Measurements from ENCODE around the gene STXBP5. TPM values are rescaled to one million over a fixed set of nuclear protein-coding genes. Genes with fewer than 3 reads are reported as not detected.
A peak's percentile ranks its signal among the peaks of the same experiment; 100 is the strongest.

Gene STXBP5
- total and polyA plus RNA-seq, 2 of the 13 experiments (the other 11 are each of a cell fraction or from before 2014, with no cell fraction given), result 8.8 to 19.4 TPM

GRCh38 chr6:147429794-147430193 is 225.6 kb downstream of the STXBP5 start:
- POLR2A ChIA-PET, result no interaction called here
- BruUV-seq (replicated peaks), result no TSS peak
- no peak for FAIRE-seq
- Histone ChIP-seq H3K9ac (ENCODE audit: insufficient read depth, low read depth, low read length) (no peak overlapping the region), H2AFZ (ENCODE audit: low read length) (no peak overlapping the region), H3K27me3 (ENCODE audit: control insufficient read depth in 1 of 2, insufficient read depth in 2 of 2, low read length in 2 of 2) (peaks cover 3 to 10% of the 10 kb centered on the region in 2 experiments; a peak in 3 of 5 replicates), H3K4me3 (replicated peaks in 1 of 3; ENCODE audit: insufficient read depth in 1 of 3, low read depth in 2 of 3, low read length in 3 of 3) (no peak overlapping the region), H4K20me1 (ENCODE audit: insufficient read depth, low read length) (no peaks in the 10 kb centered on the region), H3K79me2 (ENCODE audit: insufficient read depth, low read length) (no peaks in the 10 kb centered on the region), H3K4me2 (ENCODE audit: low read depth, low read length) (no peak overlapping the region), H3K4me1 (ENCODE audit: insufficient read depth, low read length) (no peaks in the 10 kb centered on the region), H3K36me3 (replicated peaks in 1 of 2; ENCODE audit: control insufficient read depth in 1 of 2, insufficient read depth in 2 of 2, low read length in 2 of 2) (no peaks in the 10 kb centered on the region), H3K27ac (ENCODE audit: extremely low read length, insufficient read depth, low read length) (no peak overlapping the region), H3K9me3 (ENCODE audit: low read length) (no peaks in the 10 kb centered on the region)
- CTCF ChIA-PET (ENCODE audit: low intra/inter-chr PET ratio, low total read pairs), result no interaction called here
- DNase-seq (ENCODE audit: low spot score), result no peak
- in situ Hi-C loops (cut with HindIII; ENCODE audit: extremely low pct_ligation_motif_present, low pct_unique_long_range_greater_than_20kb), result no loop called here
- ATAC-seq, result no peak
- TF ChIP-seq ZNF503 (CRISPR knock-in tag; IDR thresholded peaks at IDR 0.05) (no peak), MAFK (conservative IDR thresholded peaks at IDR 0.05 in 1 of 2, IDR thresholded peaks at IDR 0.05 in 1 of 2; ENCODE audit: low read length in 2 of 2) (peak in 1 of 2 experiments; percentile 23; a peak in 1 of 4 replicates)
- WGBS (ENCODE audit: low lambda C conversion rate), result 4% methylated on average over 3 of the region's 3 CpGs
- intact Hi-C loops (cut with micrococcal nuclease; ENCODE audit: unreplicated experiment), result no loop called here

GRCh38 chr6:147430811-147431210 is 226.6 kb downstream of the STXBP5 start:
- no peaks in the 10 kb centered on the region for H4K20me1 ChIP-seq (ENCODE audit: insufficient read depth, low read length)
- no peak overlapping the region for H3K27ac ChIP-seq (ENCODE audit: extremely low read length, insufficient read depth, low read length)
- no peak overlapping the region for H3K9ac ChIP-seq (ENCODE audit: insufficient read depth, low read depth, low read length)
- DNase-seq (ENCODE audit: low spot score), result no peak
- ATAC-seq, result no peak
- 19% methylated on average over 2 of the region's 2 CpGs for WGBS (ENCODE audit: low lambda C conversion rate)
- no peaks in the 10 kb centered on the region for H3K9me3 ChIP-seq (ENCODE audit: low read length)
- TF ChIP-seq HMGXB4 (CRISPR knock-in tag; IDR thresholded peaks at IDR 0.05; ENCODE audit: borderline replicate concordance in 1 of 2, low read depth in 1 of 2) (no peak), CSRNP2 (CRISPR knock-in tag; conservative IDR thresholded peaks at IDR 0.05; ENCODE audit: low read depth) (no peak), BHLHE40 (IDR thresholded peaks at IDR 0.05; ENCODE audit: low read length) (no peak), ZNF790 (CRISPR knock-in tag; IDR thresholded peaks at IDR 0.05; ENCODE audit: borderline replicate concordance) (no peak), NKX3-1 (CRISPR knock-in tag; IDR thresholded peaks at IDR 0.05) (no peak), SRSF1 (optimal IDR thresholded peaks at IDR 0.05; ENCODE audit: low read depth, low read length) (no peak), ZIK1 (CRISPR knock-in tag; IDR thresholded peaks at IDR 0.05; ENCODE audit: borderline replicate concordance, low read depth) (no peak), ZFAT (CRISPR knock-in tag; conservative IDR thresholded peaks at IDR 0.05) (no peak), ZEB1 (IDR thresholded peaks at IDR 0.05; ENCODE audit: insufficient replicate concordance, low read depth) (no peak), MED13 (CRISPR knock-in tag; IDR thresholded peaks at IDR 0.05) (no peak), ZNF878 (CRISPR knock-in tag; IDR thresholded peaks at IDR 0.05) (no peak)
- no TSS peak for BruUV-seq (replicated peaks)
- FAIRE-seq, result no peak
- H3K36me3 ChIP-seq (replicated peaks in 1 of 2; ENCODE audit: control insufficient read depth in 1 of 2, insufficient read depth in 2 of 2, low read length in 2 of 2), result no peaks in the 10 kb centered on the region
- no peak overlapping the region for H3K4me2 ChIP-seq (ENCODE audit: low read depth, low read length)
- peaks cover 3 to 10% of the 10 kb centered on the region in 2 experiments; a peak in 3 of 5 replicates for H3K27me3 ChIP-seq (ENCODE audit: control insufficient read depth in 1 of 2, insufficient read depth in 2 of 2, low read length in 2 of 2)
- ChIA-PET POLR2A (no interaction called here), CTCF (ENCODE audit: low intra/inter-chr PET ratio, low total read pairs) (no interaction called here)
- in situ Hi-C loops (cut with HindIII; ENCODE audit: extremely low pct_ligation_motif_present, low pct_unique_long_range_greater_than_20kb) (no loop called here), intact Hi-C loops (cut with micrococcal nuclease; ENCODE audit: unreplicated experiment) (no loop called here)
- H3K79me2 ChIP-seq (ENCODE audit: insufficient read depth, low read length), result no peaks in the 10 kb centered on the region
- no peak overlapping the region for H2AFZ ChIP-seq (ENCODE audit: low read length)
- H3K4me1 ChIP-seq (ENCODE audit: insufficient read depth, low read length), result no peaks in the 10 kb centered on the region
- no peak overlapping the region for H3K4me3 ChIP-seq (replicated peaks in 1 of 3; ENCODE audit: insufficient read depth in 1 of 3, low read depth in 2 of 3, low read length in 3 of 3)
